SJSA1 (cell line): Measurements from ENCODE around the gene GAB2. TPM values are rescaled to one million over a fixed set of nuclear protein-coding genes. Genes with fewer than 3 reads are reported as not detected.
A peak's percentile ranks its signal among the peaks of the same experiment; 100 is the strongest.

Source experiments
- DNase-seq, 2 experiments: peaks; one replicate each; pipeline ENCODE4 v3.0.0-alpha.2; 2015 to 2020; ENCODE audit warnings: low spot score in 2 of 2, low read depth in 1 of 2
- H3K27ac ChIP-seq: fragments of 250-450 bp; sonication (Bioruptor Pico); 2 replicates; pipeline ENCODE4 v1.5.1; 2020; ENCODE audit warnings: mild to moderate bottlenecking, moderate library complexity
- H3K27me3 ChIP-seq: fragments of 250-450 bp; sonication (Bioruptor Pico); replicated peaks from 2 replicates; pipeline ENCODE4 v1.5.1; 2020; ENCODE audit warnings: mild to moderate bottlenecking, moderate library complexity
- H3K36me3 ChIP-seq: fragments of 250-450 bp; sonication (Bioruptor Pico); 2 replicates; pipeline ENCODE4 v1.5.1; 2020; ENCODE audit warnings: mild to moderate bottlenecking
- H3K4me1 ChIP-seq: fragments of 250-450 bp; sonication (Bioruptor Pico); replicated peaks from 2 replicates; pipeline ENCODE4 v1.6.1; 2021; ENCODE audit warnings: mild to moderate bottlenecking
- H3K4me3 ChIP-seq: fragments of 250-450 bp; sonication (Bioruptor Pico); 2 replicates; pipeline ENCODE4 v1.5.1; 2020; ENCODE audit warnings: mild to moderate bottlenecking
- H3K9me3 ChIP-seq: fragments of 250-450 bp; sonication (Bioruptor Pico); replicated peaks from 2 replicates; pipeline ENCODE4 v1.5.1; 2020; ENCODE audit warnings: mild to moderate bottlenecking
- total RNA-seq: library from RNA; depleted of rRNA; stranded (reverse); fragments of >200 nt; shearing (Covaris generic); gene quantifications from 2 replicates; pipeline ENCODE4 v1.2.3, GENCODE V29; 2014; rRNA removed

The GAB2 gene
- total RNA-seq, 1 experiment from 2014 or later = 3.2 TPM

DNA sequence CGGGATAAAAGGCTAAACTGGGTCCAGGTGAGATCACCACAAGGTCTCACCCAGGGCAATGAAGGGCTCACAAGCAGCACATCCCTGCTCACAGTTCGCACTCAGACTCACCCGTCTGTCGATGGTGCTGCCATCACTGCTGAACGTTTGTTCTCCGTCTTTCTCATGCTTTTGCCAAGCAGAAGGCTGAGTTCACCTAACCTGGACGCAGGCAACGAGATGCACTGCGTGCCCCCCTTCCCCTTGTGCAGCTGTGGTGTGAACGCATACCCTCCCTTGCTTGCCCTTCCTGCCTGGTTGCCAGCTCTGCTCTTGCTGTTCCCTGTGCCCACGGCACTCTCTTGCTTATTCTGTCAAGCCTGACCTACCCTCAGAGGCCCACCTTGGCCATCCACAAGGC, 247.2 kb downstream of the GAB2 start:
- peaks cover 14% of the 10 kb centered on the region for H3K4me1 ChIP-seq
- peaks cover 3% of the 10 kb centered on the region; the same call in 1 of the 2 replicates for H3K36me3 ChIP-seq
- H3K4me3 ChIP-seq = no peak overlapping the region
- no peaks in the 10 kb centered on the region for H3K27me3 ChIP-seq
- DNase-seq = no peak
- H3K9me3 ChIP-seq = no peaks in the 10 kb centered on the region
- H3K27ac ChIP-seq = no peak overlapping the region

GRCh38 chr11:78168539-78169477, 248.8 kb downstream of the GAB2 start:
- H3K4me3 ChIP-seq = no peak overlapping the region
- no peaks in the 10 kb centered on the region for H3K9me3 ChIP-seq
- H3K27me3 ChIP-seq = no peaks in the 10 kb centered on the region
- peaks cover 3% of the 10 kb centered on the region; the same call in 1 of the 2 replicates for H3K36me3 ChIP-seq
- H3K27ac ChIP-seq = peak overlapping the region; percentile 66
- peaks cover 14% of the 10 kb centered on the region for H3K4me1 ChIP-seq
- DNase-seq = peak in 1 of 2 experiments; percentile 35

DNA sequence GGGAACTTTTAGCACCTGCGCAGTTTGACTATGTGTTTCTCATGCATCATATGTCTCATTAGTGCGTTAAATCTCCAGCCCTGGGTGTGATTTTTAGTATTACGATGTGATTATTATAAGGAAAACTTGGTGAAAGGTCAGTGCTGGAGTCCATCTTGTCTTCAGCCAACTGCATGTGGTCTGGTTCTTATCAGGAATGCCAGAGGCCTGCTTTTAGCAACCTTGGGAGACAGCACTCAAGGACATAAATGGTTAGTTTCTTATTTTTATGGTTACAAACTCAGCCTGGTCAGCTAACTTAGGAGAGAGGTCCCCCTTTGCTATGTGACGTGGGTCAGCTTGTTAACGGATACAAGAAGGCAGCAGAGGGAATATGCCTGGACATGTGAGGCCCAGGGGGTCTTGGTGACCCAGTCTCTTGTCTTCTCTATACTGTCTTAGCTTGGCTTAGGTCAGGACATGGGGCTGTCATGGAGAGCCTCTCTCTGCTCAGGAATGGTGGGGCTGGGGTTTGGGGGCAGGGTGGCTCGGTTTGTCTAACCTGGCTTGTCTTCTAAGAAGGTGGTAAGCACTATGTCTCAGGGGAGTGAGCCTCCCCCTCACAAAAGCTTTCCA, 250.7 kb downstream of the GAB2 start:
- Histone ChIP-seq H3K36me3 (no peaks in the 10 kb centered on the region), H3K9me3 (no peaks in the 10 kb centered on the region), H3K27me3 (no peaks in the 10 kb centered on the region), H3K4me3 (no peak overlapping the region), H3K4me1 (peaks cover 14% of the 10 kb centered on the region), H3K27ac (no peak overlapping the region)
- no peak for DNase-seq

Other genes with a start within 250 kb of the GAB2 start
- gene KCTD21, start 229.2 kb downstream of the GAB2 start, total RNA-seq = 2.1 and 5.7 TPM in 2 replicates
- gene USP35, start 228.9 kb downstream of the GAB2 start, total RNA-seq = 3.4 and 4.0 TPM in 2 replicates
- gene NARS2, start 157.0 kb upstream of the GAB2 start, total RNA-seq = 12.4 and 20.8 TPM in 2 replicates